GM23338 (cell line): ENCODE results near the gene PDXK. TPM values are rescaled to one million over a fixed set of nuclear protein-coding genes. Genes with fewer than 3 reads are reported as not detected.

Experiments
- ATAC-seq: fragments of 200-7000 bp; cut with Tn5 transposase; 3 replicates; pipeline ENCODE4 v1.9.1; 2020
- DNase-seq: peaks from one replicate; pipeline ENCODE4 v3.0.0-alpha.2; 2015; ENCODE audit warnings: low spot score
- H2AFZ ChIP-seq: fragments of 200-600 bp; sonication (generic); 2 replicates; pipeline ENCODE4 v1.8.0; 2016; ENCODE audit warnings: antibody characterized with exemption, mild to moderate bottlenecking, moderate library complexity
- H3F3A ChIP-seq: fragments of 200-600 bp; sonication (generic); replicated peaks from 2 replicates; pipeline ENCODE4 v1.8.0; 2017; ENCODE audit warnings: antibody characterized with exemption, mixed run types, low read depth
- H3K27ac ChIP-seq: fragments of 200-600 bp; sonication (generic); 2 replicates; pipeline ENCODE4 v1.6.1; 2016; ENCODE audit warnings: low read depth
- H3K27me3 ChIP-seq: fragments of 200-600 bp; sonication (generic); 2 replicates; pipeline ENCODE4 v1.8.0; 2016; ENCODE audit warnings: mild to moderate bottlenecking, mixed run types, moderate library complexity; ENCODE audit not compliant: insufficient read depth
- H3K36me3 ChIP-seq: fragments of 200-600 bp; sonication (generic); 2 replicates; pipeline ENCODE4 v1.8.0; 2016; ENCODE audit warnings: mild to moderate bottlenecking; ENCODE audit not compliant: insufficient read depth
- H3K4me1 ChIP-seq: fragments of 200-600 bp; sonication (generic); 2 replicates; pipeline ENCODE4 v1.8.0; 2016; ENCODE audit warnings: mild to moderate bottlenecking, moderate library complexity; ENCODE audit not compliant: insufficient read depth
- H3K4me2 ChIP-seq: fragments of 200-600 bp; sonication (generic); 2 replicates; pipeline ENCODE4 v1.7.1; 2017; ENCODE audit warnings: mixed run types
- H3K4me3 ChIP-seq: fragments of 200-600 bp; sonication (generic); 2 replicates; pipeline ENCODE4 v1.6.1; 2016; ENCODE audit warnings: mixed run types
- H3K79me2 ChIP-seq: fragments of 200-600 bp; sonication (generic); replicated peaks from 2 replicates; pipeline ENCODE4 v1.8.0; 2017; ENCODE audit warnings: mild to moderate bottlenecking; ENCODE audit not compliant: insufficient read depth
- H3K9me2 ChIP-seq: fragments of 200-600 bp; sonication (generic); 2 replicates; pipeline ENCODE4 v1.8.0; 2017; ENCODE audit not compliant: insufficient read depth
- H4K20me1 ChIP-seq: fragments of 200-600 bp; sonication (generic); replicated peaks from 2 replicates; pipeline ENCODE4 v1.8.0; 2017; ENCODE audit warnings: mild to moderate bottlenecking; ENCODE audit not compliant: insufficient read depth
- H3K27ac Mint-ChIP-seq: 2 replicates; pipeline ENCODE4 v1.8.0; 2020; ENCODE audit warnings: inconsistent platforms, mild to moderate bottlenecking, moderate library complexity, mixed read lengths
- H3K27me3 Mint-ChIP-seq: 3 replicates; pipeline ENCODE4 v1.8.0; 2022; ENCODE audit warnings: low read depth, mild to moderate bottlenecking, moderate library complexity, mixed read lengths, inconsistent platforms; ENCODE audit not compliant: insufficient read depth, poor library complexity
- H3K36me3 Mint-ChIP-seq: 3 replicates; pipeline ENCODE4 v1.8.0; 2021; ENCODE audit warnings: low read depth, mild to moderate bottlenecking, inconsistent platforms, moderate library complexity, mixed read lengths
- H3K4me1 Mint-ChIP-seq: 3 replicates; pipeline ENCODE4 v1.8.0; 2020; ENCODE audit warnings: mild to moderate bottlenecking, inconsistent platforms, mixed read lengths
- H3K4me3 Mint-ChIP-seq: 3 replicates; pipeline ENCODE4 v1.8.0; 2021; ENCODE audit warnings: moderate library complexity, mild to moderate bottlenecking, inconsistent platforms, mixed read lengths
- H3K9me3 Mint-ChIP-seq: 3 replicates; pipeline ENCODE4 v1.8.0; 2020; ENCODE audit warnings: moderate library complexity, mild to moderate bottlenecking, inconsistent platforms, mixed read lengths
- CREB1 ChIP-seq: fragments of 250-450 bp; sonication (Bioruptor Pico); IDR thresholded peaks from 2 replicates; pipeline ENCODE4 v1.5.0; 2020; ENCODE audit warnings: low read depth, mild to moderate bottlenecking, moderate library complexity
- EZH2 ChIP-seq: fragments of 200-600 bp; sonication (generic); IDR thresholded peaks from one replicate; pipeline ENCODE4 v1.8.0; 2017; ENCODE audit warnings: antibody characterized with exemption, mild to moderate bottlenecking, low read depth; ENCODE audit not compliant: unreplicated experiment
- EZH2phosphoT487 ChIP-seq: fragments of 200-600 bp; sonication (generic); IDR thresholded peaks from one replicate; pipeline ENCODE4 v1.8.1; 2018; ENCODE audit warnings: antibody characterized with exemption; ENCODE audit not compliant: unreplicated experiment
- JUNB ChIP-seq: IDR thresholded peaks from one replicate; pipeline ENCODE4 v1.6.1; 2016; ENCODE audit warnings: antibody characterized with exemption; ENCODE audit not compliant: unreplicated experiment
- NANOG ChIP-seq: IDR thresholded peaks from 2 replicates; pipeline ENCODE4 v1.6.1; 2016; ENCODE audit warnings: antibody characterized with exemption, borderline replicate concordance
- POLR2AphosphoS5 ChIP-seq: IDR thresholded peaks from 2 replicates; pipeline ENCODE4 v1.6.1; 2016; ENCODE audit warnings: antibody characterized with exemption, low read depth
- STAT1 ChIP-seq: IDR thresholded peaks from one replicate; pipeline ENCODE4 v1.6.1; 2016; ENCODE audit warnings: antibody characterized with exemption; ENCODE audit not compliant: unreplicated experiment
- ZNF114 ChIP-seq: fragments of 250-450 bp; sonication (Bioruptor Pico); IDR thresholded peaks from 2 replicates; pipeline ENCODE4 v1.5.0; 2020; ENCODE audit warnings: mild to moderate bottlenecking, moderate library complexity
- ZNF331 ChIP-seq: fragments of 250-450 bp; sonication (Bioruptor Pico); IDR thresholded peaks from 2 replicates; pipeline ENCODE4 v1.5.0; 2020; ENCODE audit warnings: low read depth, mild to moderate bottlenecking, moderate library complexity
- polyA plus RNA-seq: library from polyadenylated mRNA; unstranded; fragments of >200 nt; fragmentation: Nextera tagmentation; extraction: Ambion mirVana; gene quantifications from 2 replicates; pipeline ENCODE4 v1.2.1, GENCODE V29; 2016
- total RNA-seq: library from RNA; depleted of rRNA; stranded (reverse); fragments of >200 nt; shearing (Covaris generic); gene quantifications from 2 replicates; pipeline ENCODE4 v1.2.3, GENCODE V29; 2014
- TF ChIP-seq, protein P1 (sequence below): IDR thresholded peaks from one replicate; pipeline ENCODE4 v1.6.1; 2018; ENCODE audit warnings: antibody characterized with exemption; ENCODE audit not compliant: unreplicated experiment
- TF ChIP-seq, protein P2 (sequence below): IDR thresholded peaks from 2 replicates; pipeline ENCODE4 v1.6.1; 2016; ENCODE audit warnings: antibody characterized with exemption
- TF ChIP-seq, protein P3 (sequence below), 2 experiments: fragments of 200-600 bp in 1 of 2; sonication (generic) in 1 of 2; conservative IDR thresholded peaks; 2 replicates each; pipeline versions ENCODE4 v1.5.1 to v1.6.1; 2016 to 2017; ENCODE audit warnings: antibody characterized with exemption in 2 of 2, low read depth in 2 of 2, mild to moderate bottlenecking in 2 of 2, moderate library complexity in 1 of 2
- TF ChIP-seq, protein P4 (sequence below): fragments of 250-450 bp; sonication (Bioruptor Pico); IDR thresholded peaks from 2 replicates; pipeline ENCODE4 v1.5.0; 2020; ENCODE audit warnings: mild to moderate bottlenecking, moderate library complexity

PDXK gene
- total and polyA plus RNA-seq, 2 experiments from 2014 or later, result 53.2 to 66.3 TPM

DNA sequence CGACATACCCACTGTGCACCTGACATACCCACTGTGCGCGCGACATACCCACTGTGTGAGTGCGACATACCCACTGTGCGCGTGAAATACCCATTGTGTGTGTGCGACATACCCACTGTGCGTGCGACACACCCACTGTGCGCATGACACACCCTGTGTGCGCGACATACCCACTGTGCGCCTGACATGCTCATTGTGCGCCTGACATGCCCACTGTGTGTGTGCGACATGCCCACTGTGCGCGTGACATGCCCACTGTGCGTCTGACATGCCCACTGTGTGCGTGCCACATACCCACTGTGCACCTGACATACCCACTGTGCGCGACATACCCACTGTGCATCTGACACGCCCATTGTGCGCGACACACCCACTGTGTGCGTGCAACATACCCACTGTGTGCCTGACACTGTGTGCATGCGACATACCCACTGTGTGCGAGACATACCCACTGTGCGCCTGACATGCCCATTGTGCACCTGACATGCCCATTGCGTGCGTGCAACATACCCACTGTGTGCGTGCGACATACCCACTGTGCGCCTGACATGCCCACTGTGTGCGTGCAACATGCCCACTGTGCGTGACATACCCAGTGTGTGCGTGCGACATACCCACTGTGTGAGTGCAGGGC lies 68.0 kb downstream of the PDXK start:
- Histone ChIP-seq H3K27ac (no peak overlapping the region), H2AFZ (no peak overlapping the region), H3K4me3 (no peak overlapping the region), H3K4me1 (peaks cover 10% of the 10 kb centered on the region), H3K36me3 (no peaks in the 10 kb centered on the region), H3K4me2 (no peak overlapping the region), H3K9me2 (no peaks in the 10 kb centered on the region), H4K20me1 (peaks cover 8% of the 10 kb centered on the region), H3F3A (no peaks in the 10 kb centered on the region), H3K79me2 (peaks cover 23% of the 10 kb centered on the region), H3K27me3 (no peaks in the 10 kb centered on the region)
- ATAC-seq (no peak), DNase-seq (no peak)
- H3K4me3 Mint-ChIP-seq, result no peak overlapping the region
- H3K27me3 Mint-ChIP-seq, result peaks cover 8% of the 10 kb centered on the region
- H3K36me3 Mint-ChIP-seq, result peaks cover 17% of the 10 kb centered on the region
- peaks cover 3% of the 10 kb centered on the region; the same call in 1 of the 3 replicates for H3K9me3 Mint-ChIP-seq
- no peak overlapping the region for H3K27ac Mint-ChIP-seq
- TF ChIP-seq, protein P1, sequence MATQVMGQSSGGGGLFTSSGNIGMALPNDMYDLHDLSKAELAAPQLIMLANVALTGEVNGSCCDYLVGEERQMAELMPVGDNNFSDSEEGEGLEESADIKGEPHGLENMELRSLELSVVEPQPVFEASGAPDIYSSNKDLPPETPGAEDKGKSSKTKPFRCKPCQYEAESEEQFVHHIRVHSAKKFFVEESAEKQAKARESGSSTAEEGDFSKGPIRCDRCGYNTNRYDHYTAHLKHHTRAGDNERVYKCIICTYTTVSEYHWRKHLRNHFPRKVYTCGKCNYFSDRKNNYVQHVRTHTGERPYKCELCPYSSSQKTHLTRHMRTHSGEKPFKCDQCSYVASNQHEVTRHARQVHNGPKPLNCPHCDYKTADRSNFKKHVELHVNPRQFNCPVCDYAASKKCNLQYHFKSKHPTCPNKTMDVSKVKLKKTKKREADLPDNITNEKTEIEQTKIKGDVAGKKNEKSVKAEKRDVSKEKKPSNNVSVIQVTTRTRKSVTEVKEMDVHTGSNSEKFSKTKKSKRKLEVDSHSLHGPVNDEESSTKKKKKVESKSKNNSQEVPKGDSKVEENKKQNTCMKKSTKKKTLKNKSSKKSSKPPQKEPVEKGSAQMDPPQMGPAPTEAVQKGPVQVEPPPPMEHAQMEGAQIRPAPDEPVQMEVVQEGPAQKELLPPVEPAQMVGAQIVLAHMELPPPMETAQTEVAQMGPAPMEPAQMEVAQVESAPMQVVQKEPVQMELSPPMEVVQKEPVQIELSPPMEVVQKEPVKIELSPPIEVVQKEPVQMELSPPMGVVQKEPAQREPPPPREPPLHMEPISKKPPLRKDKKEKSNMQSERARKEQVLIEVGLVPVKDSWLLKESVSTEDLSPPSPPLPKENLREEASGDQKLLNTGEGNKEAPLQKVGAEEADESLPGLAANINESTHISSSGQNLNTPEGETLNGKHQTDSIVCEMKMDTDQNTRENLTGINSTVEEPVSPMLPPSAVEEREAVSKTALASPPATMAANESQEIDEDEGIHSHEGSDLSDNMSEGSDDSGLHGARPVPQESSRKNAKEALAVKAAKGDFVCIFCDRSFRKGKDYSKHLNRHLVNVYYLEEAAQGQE, result no peak
- TF ChIP-seq ZNF114 (CRISPR knock-in tag), result no peak
- no peak for TF ChIP-seq EZH2
- TF ChIP-seq, protein P2, sequence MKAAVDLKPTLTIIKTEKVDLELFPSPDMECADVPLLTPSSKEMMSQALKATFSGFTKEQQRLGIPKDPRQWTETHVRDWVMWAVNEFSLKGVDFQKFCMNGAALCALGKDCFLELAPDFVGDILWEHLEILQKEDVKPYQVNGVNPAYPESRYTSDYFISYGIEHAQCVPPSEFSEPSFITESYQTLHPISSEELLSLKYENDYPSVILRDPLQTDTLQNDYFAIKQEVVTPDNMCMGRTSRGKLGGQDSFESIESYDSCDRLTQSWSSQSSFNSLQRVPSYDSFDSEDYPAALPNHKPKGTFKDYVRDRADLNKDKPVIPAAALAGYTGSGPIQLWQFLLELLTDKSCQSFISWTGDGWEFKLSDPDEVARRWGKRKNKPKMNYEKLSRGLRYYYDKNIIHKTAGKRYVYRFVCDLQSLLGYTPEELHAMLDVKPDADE, result no peak
- no peak for TF ChIP-seq POLR2AphosphoS5
- no peak for TF ChIP-seq STAT1
- TF ChIP-seq, protein P3, sequence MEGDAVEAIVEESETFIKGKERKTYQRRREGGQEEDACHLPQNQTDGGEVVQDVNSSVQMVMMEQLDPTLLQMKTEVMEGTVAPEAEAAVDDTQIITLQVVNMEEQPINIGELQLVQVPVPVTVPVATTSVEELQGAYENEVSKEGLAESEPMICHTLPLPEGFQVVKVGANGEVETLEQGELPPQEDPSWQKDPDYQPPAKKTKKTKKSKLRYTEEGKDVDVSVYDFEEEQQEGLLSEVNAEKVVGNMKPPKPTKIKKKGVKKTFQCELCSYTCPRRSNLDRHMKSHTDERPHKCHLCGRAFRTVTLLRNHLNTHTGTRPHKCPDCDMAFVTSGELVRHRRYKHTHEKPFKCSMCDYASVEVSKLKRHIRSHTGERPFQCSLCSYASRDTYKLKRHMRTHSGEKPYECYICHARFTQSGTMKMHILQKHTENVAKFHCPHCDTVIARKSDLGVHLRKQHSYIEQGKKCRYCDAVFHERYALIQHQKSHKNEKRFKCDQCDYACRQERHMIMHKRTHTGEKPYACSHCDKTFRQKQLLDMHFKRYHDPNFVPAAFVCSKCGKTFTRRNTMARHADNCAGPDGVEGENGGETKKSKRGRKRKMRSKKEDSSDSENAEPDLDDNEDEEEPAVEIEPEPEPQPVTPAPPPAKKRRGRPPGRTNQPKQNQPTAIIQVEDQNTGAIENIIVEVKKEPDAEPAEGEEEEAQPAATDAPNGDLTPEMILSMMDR (conservative IDR thresholded peaks at IDR 0.05; ENCODE audit: low read depth in 2 of 2), result no peak
- TF ChIP-seq, protein P4, sequence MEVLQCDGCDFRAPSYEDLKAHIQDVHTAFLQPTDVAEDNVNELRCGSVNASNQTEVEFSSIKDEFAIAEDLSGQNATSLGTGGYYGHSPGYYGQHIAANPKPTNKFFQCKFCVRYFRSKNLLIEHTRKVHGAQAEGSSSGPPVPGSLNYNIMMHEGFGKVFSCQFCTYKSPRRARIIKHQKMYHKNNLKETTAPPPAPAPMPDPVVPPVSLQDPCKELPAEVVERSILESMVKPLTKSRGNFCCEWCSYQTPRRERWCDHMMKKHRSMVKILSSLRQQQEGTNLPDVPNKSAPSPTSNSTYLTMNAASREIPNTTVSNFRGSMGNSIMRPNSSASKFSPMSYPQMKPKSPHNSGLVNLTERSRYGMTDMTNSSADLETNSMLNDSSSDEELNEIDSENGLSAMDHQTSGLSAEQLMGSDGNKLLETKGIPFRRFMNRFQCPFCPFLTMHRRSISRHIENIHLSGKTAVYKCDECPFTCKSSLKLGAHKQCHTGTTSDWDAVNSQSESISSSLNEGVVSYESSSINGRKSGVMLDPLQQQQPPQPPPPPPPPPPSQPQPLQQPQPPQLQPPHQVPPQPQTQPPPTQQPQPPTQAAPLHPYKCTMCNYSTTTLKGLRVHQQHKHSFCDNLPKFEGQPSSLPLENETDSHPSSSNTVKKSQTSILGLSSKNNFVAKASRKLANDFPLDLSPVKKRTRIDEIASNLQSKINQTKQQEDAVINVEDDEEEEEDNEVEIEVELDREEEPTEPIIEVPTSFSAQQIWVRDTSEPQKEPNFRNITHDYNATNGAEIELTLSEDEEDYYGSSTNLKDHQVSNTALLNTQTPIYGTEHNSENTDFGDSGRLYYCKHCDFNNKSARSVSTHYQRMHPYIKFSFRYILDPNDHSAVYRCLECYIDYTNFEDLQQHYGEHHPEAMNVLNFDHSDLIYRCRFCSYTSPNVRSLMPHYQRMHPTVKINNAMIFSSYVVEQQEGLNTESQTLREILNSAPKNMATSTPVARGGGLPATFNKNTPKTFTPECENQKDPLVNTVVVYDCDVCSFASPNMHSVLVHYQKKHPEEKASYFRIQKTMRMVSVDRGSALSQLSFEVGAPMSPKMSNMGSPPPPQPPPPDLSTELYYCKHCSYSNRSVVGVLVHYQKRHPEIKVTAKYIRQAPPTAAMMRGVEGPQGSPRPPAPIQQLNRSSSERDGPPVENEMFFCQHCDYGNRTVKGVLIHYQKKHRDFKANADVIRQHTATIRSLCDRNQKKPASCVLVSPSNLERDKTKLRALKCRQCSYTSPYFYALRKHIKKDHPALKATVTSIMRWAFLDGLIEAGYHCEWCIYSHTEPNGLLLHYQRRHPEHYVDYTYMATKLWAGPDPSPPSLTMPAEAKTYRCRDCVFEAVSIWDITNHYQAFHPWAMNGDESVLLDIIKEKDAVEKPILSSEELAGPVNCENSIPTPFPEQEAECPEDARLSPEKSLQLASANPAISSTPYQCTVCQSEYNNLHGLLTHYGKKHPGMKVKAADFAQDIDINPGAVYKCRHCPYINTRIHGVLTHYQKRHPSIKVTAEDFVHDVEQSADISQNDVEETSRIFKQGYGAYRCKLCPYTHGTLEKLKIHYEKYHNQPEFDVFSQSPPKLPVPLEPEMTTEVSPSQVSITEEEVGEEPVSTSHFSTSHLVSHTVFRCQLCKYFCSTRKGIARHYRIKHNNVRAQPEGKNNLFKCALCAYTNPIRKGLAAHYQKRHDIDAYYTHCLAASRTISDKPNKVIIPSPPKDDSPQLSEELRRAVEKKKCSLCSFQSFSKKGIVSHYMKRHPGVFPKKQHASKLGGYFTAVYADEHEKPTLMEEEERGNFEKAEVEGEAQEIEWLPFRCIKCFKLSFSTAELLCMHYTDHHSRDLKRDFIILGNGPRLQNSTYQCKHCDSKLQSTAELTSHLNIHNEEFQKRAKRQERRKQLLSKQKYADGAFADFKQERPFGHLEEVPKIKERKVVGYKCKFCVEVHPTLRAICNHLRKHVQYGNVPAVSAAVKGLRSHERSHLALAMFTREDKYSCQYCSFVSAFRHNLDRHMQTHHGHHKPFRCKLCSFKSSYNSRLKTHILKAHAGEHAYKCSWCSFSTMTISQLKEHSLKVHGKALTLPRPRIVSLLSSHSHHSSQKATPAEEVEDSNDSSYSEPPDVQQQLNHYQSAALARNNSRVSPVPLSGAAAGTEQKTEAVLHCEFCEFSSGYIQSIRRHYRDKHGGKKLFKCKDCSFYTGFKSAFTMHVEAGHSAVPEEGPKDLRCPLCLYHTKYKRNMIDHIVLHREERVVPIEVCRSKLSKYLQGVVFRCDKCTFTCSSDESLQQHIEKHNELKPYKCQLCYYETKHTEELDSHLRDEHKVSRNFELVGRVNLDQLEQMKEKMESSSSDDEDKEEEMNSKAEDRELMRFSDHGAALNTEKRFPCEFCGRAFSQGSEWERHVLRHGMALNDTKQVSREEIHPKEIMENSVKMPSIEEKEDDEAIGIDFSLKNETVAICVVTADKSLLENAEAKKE (CRISPR knock-in tag), result no peak
- no peak for TF ChIP-seq EZH2phosphoT487
- no peak for TF ChIP-seq NANOG
- TF ChIP-seq ZNF331 (CRISPR knock-in tag), result no peak
- no peak for TF ChIP-seq CREB1
- no peak for TF ChIP-seq JUNB
- peaks cover 10% of the 10 kb centered on the region for H3K4me1 Mint-ChIP-seq
